ENCODE data around the gene ACTL8.

DNA sequence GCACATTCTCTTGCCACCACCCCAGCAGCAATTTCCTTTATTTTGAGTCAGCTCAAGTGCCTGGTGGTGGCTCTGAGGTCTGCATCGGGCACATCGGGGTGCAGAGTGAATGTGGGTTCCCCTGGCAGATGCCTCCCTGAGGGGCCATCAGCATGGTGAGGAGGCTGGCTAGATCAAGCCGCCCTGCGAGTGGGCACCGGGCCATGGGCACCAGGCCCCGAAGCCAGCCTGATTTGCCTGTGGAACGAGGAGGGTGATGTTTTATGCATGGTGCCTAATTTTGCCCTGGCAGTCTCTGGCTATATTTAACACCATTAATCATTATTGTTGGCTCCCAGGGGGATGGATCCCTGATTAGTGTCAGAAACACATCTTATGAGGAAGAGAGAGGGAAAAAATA, 36.3 kb downstream of the ACTL8 start:
- TF ChIP-seq, protein P1, sequence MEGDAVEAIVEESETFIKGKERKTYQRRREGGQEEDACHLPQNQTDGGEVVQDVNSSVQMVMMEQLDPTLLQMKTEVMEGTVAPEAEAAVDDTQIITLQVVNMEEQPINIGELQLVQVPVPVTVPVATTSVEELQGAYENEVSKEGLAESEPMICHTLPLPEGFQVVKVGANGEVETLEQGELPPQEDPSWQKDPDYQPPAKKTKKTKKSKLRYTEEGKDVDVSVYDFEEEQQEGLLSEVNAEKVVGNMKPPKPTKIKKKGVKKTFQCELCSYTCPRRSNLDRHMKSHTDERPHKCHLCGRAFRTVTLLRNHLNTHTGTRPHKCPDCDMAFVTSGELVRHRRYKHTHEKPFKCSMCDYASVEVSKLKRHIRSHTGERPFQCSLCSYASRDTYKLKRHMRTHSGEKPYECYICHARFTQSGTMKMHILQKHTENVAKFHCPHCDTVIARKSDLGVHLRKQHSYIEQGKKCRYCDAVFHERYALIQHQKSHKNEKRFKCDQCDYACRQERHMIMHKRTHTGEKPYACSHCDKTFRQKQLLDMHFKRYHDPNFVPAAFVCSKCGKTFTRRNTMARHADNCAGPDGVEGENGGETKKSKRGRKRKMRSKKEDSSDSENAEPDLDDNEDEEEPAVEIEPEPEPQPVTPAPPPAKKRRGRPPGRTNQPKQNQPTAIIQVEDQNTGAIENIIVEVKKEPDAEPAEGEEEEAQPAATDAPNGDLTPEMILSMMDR (IDR thresholded peaks at IDR 0.05) = no peak
- TF ChIP-seq MAZ (IDR thresholded peaks at IDR 0.05; ENCODE audit: borderline replicate concordance, low read depth, low read length) (no peak), JUNB (IDR thresholded peaks at IDR 0.05) (no peak), ZFP36 (IDR thresholded peaks at IDR 0.05; ENCODE audit: borderline replicate concordance, partially characterized antibody) (no peak), MAFK (IDR thresholded peaks at IDR 0.05; ENCODE audit: partially characterized antibody) (no peak), CEBPB (IDR thresholded peaks at IDR 0.05) (no peak), RFX5 (IDR thresholded peaks at IDR 0.05) (no peak)
